ENCODE measurements around the gene WWC1.

Gene WWC1

GRCh38 chr5:168438349-168438748 lies 146.9 kb downstream of the WWC1 start:
- H4K8ac ChIP-seq (ENCODE audit: low read depth, low read length) = no peak overlapping the region
- H2AK5ac ChIP-seq (ENCODE audit: low read length) = no peak overlapping the region
- no peak overlapping the region for H2AFZ ChIP-seq (ENCODE audit: insufficient read depth, low read length, poor library complexity)
- no peak for DNase-seq
- no peak overlapping the region for H3K14ac ChIP-seq (ENCODE audit: low read length)
- no peak overlapping the region for H3K4me2 ChIP-seq (ENCODE audit: low read length)
- no peaks in the 10 kb centered on the region for H3K79me2 ChIP-seq (ENCODE audit: control insufficient read depth, insufficient read depth, low read length, poor library complexity)
- H3K27ac ChIP-seq (ENCODE audit: low read depth, low read length) = no peak overlapping the region
- H3K18ac ChIP-seq (ENCODE audit: low read length) = no peak overlapping the region
- no peak overlapping the region for H4K91ac ChIP-seq (ENCODE audit: low read depth, low read length)
- WGBS (ENCODE audit: extremely low coverage, insufficient coverage, insufficient read length) = no CpG with 5 or more reads among the region's 5 CpGs
- no peak overlapping the region for H2BK5ac ChIP-seq (ENCODE audit: low read depth, low read length, poor library complexity)
- H3K4me3 ChIP-seq (ENCODE audit: low read depth, low read length) = no peak overlapping the region
- H3K79me1 ChIP-seq (ENCODE audit: low read length) = no peaks in the 10 kb centered on the region
- H2BK120ac ChIP-seq (ENCODE audit: insufficient read depth, low read length, poor library complexity) = no peak overlapping the region
- no peak overlapping the region for H2BK12ac ChIP-seq (ENCODE audit: low read length)
- no peak overlapping the region for H3K9ac ChIP-seq (ENCODE audit: low read length)
- H3K36me3 ChIP-seq (ENCODE audit: control insufficient read depth in 1 of 2, insufficient read depth in 2 of 2, low read length in 2 of 2) = peaks cover 12 to 22% of the 10 kb centered on the region in 2 experiments
- peaks cover 0 to 3% of the 10 kb centered on the region in 2 experiments for H3K4me1 ChIP-seq (ENCODE audit: control insufficient read depth in 1 of 2, insufficient read depth in 2 of 2, low read length in 2 of 2)
- no peak overlapping the region for H3K4ac ChIP-seq (ENCODE audit: low read depth, low read length)
- H3K23ac ChIP-seq (ENCODE audit: low read length) = no peak overlapping the region
- no peaks in the 10 kb centered on the region for H3K9me3 ChIP-seq (ENCODE audit: insufficient read depth, low read depth, low read length)
- no peaks in the 10 kb centered on the region for H3K27me3 ChIP-seq (ENCODE audit: insufficient read depth, low read length)
- H4K12ac ChIP-seq (ENCODE audit: low read depth, low read length) = no peak overlapping the region

- H3K9me3 ChIP-seq (ENCODE audit: insufficient read depth, low read depth, low read length) = no peaks in the 10 kb centered on the region
- no peak overlapping the region for H4K12ac ChIP-seq (ENCODE audit: low read depth, low read length)
- no peak overlapping the region for H3K23ac ChIP-seq (ENCODE audit: low read length)
- peaks cover 8 to 18% of the 10 kb centered on the region in 2 experiments for H3K36me3 ChIP-seq (ENCODE audit: control insufficient read depth in 1 of 2, insufficient read depth in 2 of 2, low read length in 2 of 2)
- H3K4me1 ChIP-seq (ENCODE audit: control insufficient read depth in 1 of 2, insufficient read depth in 2 of 2, low read length in 2 of 2) = peaks cover 0 to 4% of the 10 kb centered on the region in 2 experiments
- no peaks in the 10 kb centered on the region for H3K27me3 ChIP-seq (ENCODE audit: insufficient read depth, low read length)
- no peak overlapping the region for H3K4me3 ChIP-seq (ENCODE audit: low read depth, low read length)
- no peak overlapping the region for H2AK5ac ChIP-seq (ENCODE audit: low read length)
- H2BK5ac ChIP-seq (ENCODE audit: low read depth, low read length, poor library complexity) = no peak overlapping the region
- H3K79me2 ChIP-seq (ENCODE audit: control insufficient read depth, insufficient read depth, low read length, poor library complexity) = no peaks in the 10 kb centered on the region
- no peak overlapping the region for H3K27ac ChIP-seq (ENCODE audit: low read depth, low read length)
- H4K8ac ChIP-seq (ENCODE audit: low read depth, low read length) = no peak overlapping the region
- no peak overlapping the region for H3K4me2 ChIP-seq (ENCODE audit: low read length)
- H2BK12ac ChIP-seq (ENCODE audit: low read length) = no peak overlapping the region
- no peak overlapping the region for H2AFZ ChIP-seq (ENCODE audit: insufficient read depth, low read length, poor library complexity)
- no peak for DNase-seq
- H3K14ac ChIP-seq (ENCODE audit: low read length) = no peak overlapping the region
- no peak overlapping the region for H3K4ac ChIP-seq (ENCODE audit: low read depth, low read length)
- H2BK120ac ChIP-seq (ENCODE audit: insufficient read depth, low read length, poor library complexity) = no peak overlapping the region
- no peak overlapping the region for H4K91ac ChIP-seq (ENCODE audit: low read depth, low read length)
- no peak overlapping the region for H3K18ac ChIP-seq (ENCODE audit: low read length)
- H3K9ac ChIP-seq (ENCODE audit: low read length) = no peak overlapping the region
- H3K79me1 ChIP-seq (ENCODE audit: low read length) = peaks cover 2% of the 10 kb centered on the region
Measured at GRCh38 chr5:168443533-168443932, 152.1 kb downstream of the WWC1 start.

DNA sequence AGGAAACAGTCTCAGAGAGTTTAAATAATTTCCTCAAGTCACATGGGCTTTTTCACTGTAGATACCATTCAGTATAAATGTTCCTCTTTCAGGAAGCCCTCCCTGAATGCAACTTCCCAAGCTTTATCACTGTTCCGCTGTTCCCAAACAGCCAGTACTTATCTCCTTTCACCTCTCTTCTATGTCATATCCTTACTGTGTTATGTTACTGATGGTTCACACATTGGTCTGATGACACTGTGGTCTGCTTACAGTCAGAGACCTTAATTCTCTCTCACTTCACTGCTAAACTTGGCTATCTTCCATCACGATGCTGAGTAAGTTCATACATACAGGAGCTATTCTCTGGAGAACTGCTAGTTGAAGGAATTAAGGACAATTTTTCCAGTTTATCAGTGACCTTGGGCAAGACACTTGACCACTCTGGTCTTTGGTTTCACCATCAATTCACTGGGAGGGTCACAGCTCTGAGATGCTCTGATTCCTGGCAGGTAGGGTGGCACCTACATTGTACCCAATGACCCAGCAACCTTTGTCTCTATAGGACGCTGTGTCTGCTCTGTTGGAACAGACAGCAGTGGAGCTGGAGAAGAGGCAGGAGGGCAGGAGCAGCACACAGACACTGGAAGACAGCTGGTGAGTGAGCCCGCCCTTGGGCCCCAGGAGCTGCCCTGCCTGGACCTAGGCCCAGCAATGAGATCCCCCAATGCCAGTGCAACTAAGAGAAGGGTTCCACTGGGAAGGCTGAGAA lies 152.7 kb downstream of the WWC1 start:
- H3K4me3 ChIP-seq (ENCODE audit: low read depth, low read length) = no peak overlapping the region
- H3K14ac ChIP-seq (ENCODE audit: low read length) = no peak overlapping the region
- H4K8ac ChIP-seq (ENCODE audit: low read depth, low read length) = no peak overlapping the region
- no peak overlapping the region for H3K27ac ChIP-seq (ENCODE audit: low read depth, low read length)
- H2AFZ ChIP-seq (ENCODE audit: insufficient read depth, low read length, poor library complexity) = no peak overlapping the region
- peaks cover 2% of the 10 kb centered on the region for H3K79me1 ChIP-seq (ENCODE audit: low read length)
- H2BK120ac ChIP-seq (ENCODE audit: insufficient read depth, low read length, poor library complexity) = no peak overlapping the region
- H3K18ac ChIP-seq (ENCODE audit: low read length) = no peak overlapping the region
- no peak overlapping the region for H3K4me2 ChIP-seq (ENCODE audit: low read length)
- H3K27me3 ChIP-seq (ENCODE audit: insufficient read depth, low read length) = no peaks in the 10 kb centered on the region
- H3K79me2 ChIP-seq (ENCODE audit: control insufficient read depth, insufficient read depth, low read length, poor library complexity) = no peaks in the 10 kb centered on the region
- no CpG with 5 or more reads among the region's 4 CpGs for WGBS (ENCODE audit: extremely low coverage, insufficient coverage, insufficient read length)
- no peaks in the 10 kb centered on the region for H3K9me3 ChIP-seq (ENCODE audit: insufficient read depth, low read depth, low read length)
- no peak overlapping the region for H4K12ac ChIP-seq (ENCODE audit: low read depth, low read length)
- H4K91ac ChIP-seq (ENCODE audit: low read depth, low read length) = no peak overlapping the region
- H3K36me3 ChIP-seq (ENCODE audit: control insufficient read depth in 1 of 2, insufficient read depth in 2 of 2, low read length in 2 of 2) = peaks cover 8 to 18% of the 10 kb centered on the region in 2 experiments
- H3K4ac ChIP-seq (ENCODE audit: low read depth, low read length) = no peak overlapping the region
- peaks cover 0 to 4% of the 10 kb centered on the region in 2 experiments for H3K4me1 ChIP-seq (ENCODE audit: control insufficient read depth in 1 of 2, insufficient read depth in 2 of 2, low read length in 2 of 2)
- H3K23ac ChIP-seq (ENCODE audit: low read length) = no peak overlapping the region
- H2BK12ac ChIP-seq (ENCODE audit: low read length) = no peak overlapping the region
- H2AK5ac ChIP-seq (ENCODE audit: low read length) = no peak overlapping the region
- DNase-seq = no peak
- H2BK5ac ChIP-seq (ENCODE audit: low read depth, low read length, poor library complexity) = no peak overlapping the region
- H3K9ac ChIP-seq (ENCODE audit: low read length) = no peak overlapping the region

DNA sequence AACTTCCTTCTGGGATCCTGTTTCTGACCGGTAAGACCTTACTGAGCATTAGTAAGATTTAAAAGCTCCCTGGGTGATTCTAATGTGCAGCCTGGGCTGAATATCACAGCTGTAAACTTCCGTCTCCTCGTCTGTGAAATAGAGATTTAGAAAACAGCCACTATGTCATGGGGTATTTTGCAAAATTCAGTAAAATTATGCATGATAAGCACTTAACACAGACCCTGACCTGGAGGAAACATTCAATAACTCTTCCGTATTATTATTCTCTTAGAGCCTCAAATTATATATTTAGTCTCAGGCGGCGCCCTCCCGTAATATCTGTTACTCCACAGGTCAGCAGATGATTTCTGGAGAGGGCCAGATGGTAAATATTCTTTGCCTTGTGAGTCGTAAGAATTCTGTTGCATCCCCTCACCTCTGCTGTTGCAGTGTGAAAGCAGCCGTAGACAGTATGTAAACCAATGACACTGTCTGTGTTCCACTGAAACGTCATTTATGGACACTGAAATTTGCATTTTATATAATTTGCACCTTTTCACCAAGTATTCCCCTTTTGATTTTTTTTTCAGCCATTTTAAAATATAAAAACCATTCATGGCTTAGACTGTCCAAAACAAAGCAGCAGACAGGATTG lies 155.7 kb downstream of the WWC1 start:
- Histone ChIP-seq H2AFZ (ENCODE audit: insufficient read depth, low read length, poor library complexity) (no peak overlapping the region), H3K4ac (ENCODE audit: low read depth, low read length) (no peak overlapping the region), H2AK5ac (ENCODE audit: low read length) (no peak overlapping the region), H3K18ac (ENCODE audit: low read length) (no peak overlapping the region), H3K9me3 (ENCODE audit: insufficient read depth, low read depth, low read length) (no peaks in the 10 kb centered on the region), H2BK5ac (ENCODE audit: low read depth, low read length, poor library complexity) (no peak overlapping the region), H4K12ac (ENCODE audit: low read depth, low read length) (no peak overlapping the region), H3K27ac (ENCODE audit: low read depth, low read length) (peak overlapping the region; percentile 19), H3K23ac (ENCODE audit: low read length) (no peak overlapping the region), H2BK12ac (ENCODE audit: low read length) (peak overlapping the region; percentile 24), H3K9ac (ENCODE audit: low read length) (no peak overlapping the region), H3K4me3 (ENCODE audit: low read depth, low read length) (no peak overlapping the region), H3K4me1 (ENCODE audit: control insufficient read depth in 1 of 2, insufficient read depth in 2 of 2, low read length in 2 of 2) (peaks cover 7 to 11% of the 10 kb centered on the region in 2 experiments), H4K8ac (ENCODE audit: low read depth, low read length) (no peak overlapping the region), H3K79me1 (ENCODE audit: low read length) (peaks cover 8% of the 10 kb centered on the region), H3K79me2 (ENCODE audit: control insufficient read depth, insufficient read depth, low read length, poor library complexity) (no peaks in the 10 kb centered on the region), H4K91ac (ENCODE audit: low read depth, low read length) (no peak overlapping the region), H3K27me3 (ENCODE audit: insufficient read depth, low read length) (no peaks in the 10 kb centered on the region), H3K14ac (ENCODE audit: low read length) (no peak overlapping the region), H2BK120ac (ENCODE audit: insufficient read depth, low read length, poor library complexity) (no peak overlapping the region), H3K36me3 (ENCODE audit: control insufficient read depth in 1 of 2, insufficient read depth in 2 of 2, low read length in 2 of 2) (peaks cover 4 to 11% of the 10 kb centered on the region in 2 experiments), H3K4me2 (ENCODE audit: low read length) (no peak overlapping the region)
- no CpG with 5 or more reads among the region's 10 CpGs for WGBS (ENCODE audit: extremely low coverage, insufficient coverage, insufficient read length)
- DNase-seq = no peak

All from trophoblast cell (in vitro differentiated cells and primary cell).